GM18505 (cell line): ENCODE measurements around the gene ZNF692.

Experiments
- ATAC-seq: cut with Tn5 transposase; IDR thresholded peaks from one replicate; pipeline ENCODE4 v1.9.1; 2021; ENCODE audit not compliant: unreplicated experiment
- POLR2A ChIP-seq: IDR thresholded peaks from 4 replicates; pipeline ENCODE4 v1.6.1; 2011; ENCODE audit warnings: borderline replicate concordance; ENCODE audit not compliant: insufficient read depth, insufficient read length; ENCODE audit errors: extremely low read depth

Gene ZNF692, protein sequence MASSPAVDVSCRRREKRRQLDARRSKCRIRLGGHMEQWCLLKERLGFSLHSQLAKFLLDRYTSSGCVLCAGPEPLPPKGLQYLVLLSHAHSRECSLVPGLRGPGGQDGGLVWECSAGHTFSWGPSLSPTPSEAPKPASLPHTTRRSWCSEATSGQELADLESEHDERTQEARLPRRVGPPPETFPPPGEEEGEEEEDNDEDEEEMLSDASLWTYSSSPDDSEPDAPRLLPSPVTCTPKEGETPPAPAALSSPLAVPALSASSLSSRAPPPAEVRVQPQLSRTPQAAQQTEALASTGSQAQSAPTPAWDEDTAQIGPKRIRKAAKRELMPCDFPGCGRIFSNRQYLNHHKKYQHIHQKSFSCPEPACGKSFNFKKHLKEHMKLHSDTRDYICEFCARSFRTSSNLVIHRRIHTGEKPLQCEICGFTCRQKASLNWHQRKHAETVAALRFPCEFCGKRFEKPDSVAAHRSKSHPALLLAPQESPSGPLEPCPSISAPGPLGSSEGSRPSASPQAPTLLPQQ

DNA sequence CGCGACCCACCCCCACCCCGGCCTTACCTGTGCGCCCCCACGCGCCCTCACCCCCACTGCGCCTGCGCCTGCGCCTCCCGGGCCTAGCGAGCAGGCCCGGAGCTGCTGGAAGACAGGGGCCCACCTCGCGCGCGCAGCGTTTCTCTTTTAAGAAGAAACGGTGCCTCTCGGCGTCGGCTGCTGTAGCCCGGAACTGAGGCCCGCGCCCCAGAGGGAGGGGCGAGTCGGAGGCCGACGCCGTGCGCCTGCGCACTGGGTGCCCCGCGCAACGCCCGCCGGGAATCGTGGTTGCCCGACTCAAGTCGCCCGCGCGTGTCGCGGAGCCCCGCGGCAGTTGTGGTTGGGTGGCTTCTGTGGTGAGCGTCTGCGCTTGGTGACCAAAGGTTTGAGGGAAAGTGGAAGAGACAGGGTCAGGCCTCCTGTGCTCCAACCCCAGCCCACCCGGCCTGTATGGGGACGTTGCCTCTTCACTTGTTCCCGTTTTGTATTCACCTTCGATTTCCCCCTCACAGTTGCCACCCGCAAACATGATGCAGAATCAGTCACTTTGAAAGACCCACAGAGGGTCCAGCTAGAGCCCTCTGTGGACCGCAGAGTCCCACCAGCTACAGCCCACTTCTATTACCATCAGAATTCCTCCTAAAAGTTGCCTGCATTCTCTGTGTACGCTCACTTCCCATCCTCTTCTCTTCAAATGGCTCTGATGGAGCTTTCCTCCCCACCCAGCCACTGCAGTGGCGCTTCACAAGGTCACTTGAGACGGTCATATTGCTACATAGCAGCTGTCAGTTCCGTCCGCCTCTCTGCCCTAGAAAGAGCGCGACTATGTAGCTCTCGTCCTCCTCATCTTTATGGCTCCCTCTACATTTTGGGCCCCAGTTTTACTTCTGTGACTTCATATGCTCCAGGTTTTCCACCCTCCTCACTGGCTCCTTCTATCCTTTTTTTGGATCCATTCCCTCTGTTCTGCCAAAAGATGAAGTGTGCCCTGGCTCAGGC lies at the start of gene ZNF692:
Gene ZNF692, minus strand, starts transcription at position 195 of the 999 bp plus-strand sequence. CDS start 776 bp downstream, outside the sequence.
- TF ChIP-seq POLR2A = peak; percentile 95
- ATAC-seq = peak; percentile 78

DNA sequence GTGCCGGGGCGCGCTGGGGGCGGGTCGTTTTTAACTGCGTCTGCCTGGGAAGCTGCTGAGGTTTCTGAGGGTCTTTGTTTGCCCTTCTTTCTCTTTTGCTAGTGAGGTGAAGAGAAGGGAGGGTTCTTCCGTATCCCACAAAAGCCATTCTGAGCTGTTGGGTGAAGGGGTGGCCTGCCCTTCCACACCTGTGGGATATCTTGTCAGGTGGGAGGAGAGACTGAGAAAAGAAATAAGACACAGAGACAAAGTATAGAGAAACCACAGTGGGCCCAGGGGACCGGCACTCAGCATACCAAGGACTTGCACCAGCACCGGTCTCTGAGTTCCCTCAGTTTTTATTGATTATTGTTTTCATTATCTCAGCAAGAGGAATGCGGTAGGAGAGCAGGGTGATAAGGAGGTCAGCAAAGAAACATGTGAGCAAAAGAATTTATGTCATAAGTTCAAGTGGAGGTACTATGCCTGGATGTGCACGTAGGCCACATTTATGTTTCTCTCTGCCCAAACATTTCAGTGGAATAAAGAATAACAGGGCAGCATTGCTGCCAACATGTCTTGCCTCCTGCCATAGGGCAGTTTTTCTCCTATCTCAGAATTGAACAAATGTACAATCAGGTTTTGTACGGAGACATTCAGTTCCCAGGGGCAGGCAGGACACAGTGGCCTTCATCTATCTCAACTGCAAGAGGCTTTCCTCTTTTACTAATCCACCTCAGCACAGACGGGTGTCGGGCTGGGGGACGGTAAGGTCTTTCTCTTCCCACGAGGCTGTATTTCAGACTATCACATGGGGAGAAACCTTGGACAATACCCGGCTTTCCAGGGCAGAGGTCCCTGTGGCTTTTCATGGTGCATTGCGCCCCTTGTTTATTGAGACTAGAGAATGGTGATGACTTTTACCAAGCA lies 48.1 kb upstream of the ZNF692 start:
- no peak for TF ChIP-seq POLR2A
- peak; percentile 7 for ATAC-seq

DNA sequence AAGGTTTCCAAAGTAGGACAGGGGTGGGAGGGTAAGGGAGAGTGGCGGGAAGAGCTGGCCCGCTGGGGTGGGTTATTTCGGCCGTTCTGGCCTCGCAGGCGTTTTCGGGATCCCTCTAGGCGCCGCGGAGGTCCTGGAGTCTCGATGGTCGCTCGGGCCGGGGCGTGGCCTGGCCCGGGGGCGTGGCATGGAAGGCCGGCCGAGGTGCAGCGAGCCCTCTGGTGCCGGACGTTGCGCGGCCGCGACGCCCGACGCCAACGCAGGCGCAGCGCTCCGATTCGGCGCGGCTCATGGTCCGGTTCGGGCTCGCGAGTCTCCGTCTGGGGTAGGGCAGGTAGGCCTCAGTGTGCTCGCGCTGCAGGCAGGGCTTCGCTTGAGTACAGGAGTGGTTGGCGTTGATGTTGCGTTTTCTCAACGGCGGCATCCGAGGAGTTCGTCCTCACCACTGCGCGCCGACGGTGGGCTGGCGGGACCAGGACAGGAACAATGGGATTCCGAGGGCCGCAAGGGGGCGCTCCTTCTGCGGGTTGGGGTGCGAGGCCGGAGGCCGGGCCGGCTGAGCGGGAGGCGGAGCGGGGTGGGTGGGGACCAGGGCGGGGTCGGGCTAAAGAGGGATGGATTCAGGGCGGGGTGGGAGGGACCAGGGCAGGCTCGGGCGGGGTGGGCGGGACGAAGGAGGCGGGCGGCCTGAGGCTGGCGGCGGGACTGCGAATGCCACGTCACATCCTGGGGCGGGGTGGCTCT lies 47.3 kb upstream of the ZNF692 start, which contains the start of gene PGBD2:
Gene PGBD2, plus strand, starts transcription at position 227 of the 744 bp plus-strand sequence. CDS start 7,628 bp downstream, outside the sequence.
- peak; percentile 91 for TF ChIP-seq POLR2A
- peak; percentile 95 for ATAC-seq

DNA sequence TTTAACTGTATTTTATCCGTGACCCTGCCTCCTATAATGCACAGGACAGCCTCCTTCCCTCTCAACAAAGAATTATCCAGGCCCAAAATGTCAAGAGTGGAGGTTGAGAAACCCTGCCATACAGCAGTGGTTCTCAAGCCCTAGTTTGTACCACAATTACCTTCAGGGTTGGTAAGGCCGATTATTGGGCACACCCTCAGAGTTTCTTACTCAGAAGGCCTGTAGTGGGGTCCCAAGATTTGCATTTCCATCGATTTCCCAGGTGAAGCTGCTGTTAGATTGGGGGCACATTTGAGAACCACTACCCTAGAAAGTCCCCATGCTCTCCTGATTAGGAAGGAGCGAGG lies 46.8 kb upstream of the ZNF692 start:
- no peak for ATAC-seq
- TF ChIP-seq POLR2A = no peak

DNA sequence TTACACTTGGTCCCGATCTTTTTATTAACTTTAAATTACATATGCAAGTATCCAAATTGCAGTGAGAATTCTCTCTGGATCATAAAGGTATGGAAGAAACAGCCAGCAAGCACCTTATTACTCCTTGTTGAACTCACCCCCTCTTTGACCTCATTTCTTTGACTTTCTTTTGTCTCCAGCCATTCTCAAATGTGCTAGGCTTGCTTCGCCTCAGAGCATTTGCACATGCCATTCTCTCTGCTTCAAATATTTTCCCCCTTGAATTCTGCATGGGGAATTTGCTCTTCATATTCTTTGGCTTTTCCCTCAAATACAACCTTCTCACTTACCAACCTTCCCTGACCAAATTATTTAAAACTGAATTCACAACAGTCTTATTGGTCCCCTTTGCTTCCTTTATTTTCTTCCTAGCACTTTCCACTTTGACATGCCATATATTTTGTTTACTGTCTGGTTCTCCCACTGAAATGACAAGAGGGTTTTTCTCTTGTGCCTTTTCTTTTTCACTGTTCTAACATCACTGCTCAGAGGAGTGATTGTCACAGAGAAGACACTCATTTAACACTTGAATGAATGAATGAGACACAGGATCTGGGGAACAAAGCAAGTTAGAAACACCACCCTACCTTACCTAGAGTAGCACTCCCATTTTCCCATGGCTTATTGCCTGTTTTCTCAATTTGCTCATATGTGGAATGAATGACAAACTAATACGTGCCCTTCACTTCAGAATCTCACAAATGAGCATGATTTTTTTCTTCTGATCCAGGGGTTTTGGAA lies 45.7 kb upstream of the ZNF692 start:
- no peak for TF ChIP-seq POLR2A

DNA sequence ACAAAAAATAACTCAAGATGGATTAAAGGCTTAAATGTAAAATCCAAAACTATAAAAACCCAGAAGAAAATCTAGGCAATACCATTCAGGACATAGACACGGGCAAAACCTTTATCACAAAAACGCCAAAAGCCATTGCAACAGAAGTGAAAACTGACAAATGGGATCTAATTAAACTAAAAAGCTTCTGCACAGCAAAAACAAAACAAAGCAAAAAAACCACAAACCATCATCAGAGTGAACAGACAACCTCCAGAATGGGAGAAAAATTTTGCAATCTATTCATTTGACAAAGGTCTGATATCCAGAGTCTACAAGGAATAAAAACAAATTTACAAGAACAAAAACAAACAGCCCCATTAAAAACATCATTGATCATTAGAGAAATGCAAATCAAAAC lies 42.7 kb upstream of the ZNF692 start:
- ATAC-seq = no peak
- no peak for TF ChIP-seq POLR2A

More for the DNA sequence above, 45.7 kb upstream of the ZNF692 start:
- ATAC-seq = no peak

DNA sequence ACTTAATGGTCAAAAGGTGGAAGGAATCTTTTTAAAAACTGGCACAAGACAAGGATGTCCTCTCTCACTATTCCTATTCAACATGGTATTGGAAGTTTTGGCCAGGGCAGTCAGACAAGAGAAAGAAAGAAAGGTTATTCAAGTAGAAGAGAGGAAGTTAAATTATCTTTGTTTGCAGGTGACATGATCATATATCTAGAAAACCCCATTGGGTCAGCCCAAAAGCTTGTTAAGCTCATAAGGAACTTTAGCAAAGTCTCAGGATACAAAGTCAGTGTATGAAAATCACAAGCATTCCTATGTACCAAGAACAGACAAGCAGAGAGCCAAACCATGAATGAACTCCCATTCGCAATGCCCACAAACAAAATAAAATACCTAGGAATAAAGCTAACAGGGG lies 41.8 kb upstream of the ZNF692 start:
- ATAC-seq = no peak
- no peak for TF ChIP-seq POLR2A

DNA sequence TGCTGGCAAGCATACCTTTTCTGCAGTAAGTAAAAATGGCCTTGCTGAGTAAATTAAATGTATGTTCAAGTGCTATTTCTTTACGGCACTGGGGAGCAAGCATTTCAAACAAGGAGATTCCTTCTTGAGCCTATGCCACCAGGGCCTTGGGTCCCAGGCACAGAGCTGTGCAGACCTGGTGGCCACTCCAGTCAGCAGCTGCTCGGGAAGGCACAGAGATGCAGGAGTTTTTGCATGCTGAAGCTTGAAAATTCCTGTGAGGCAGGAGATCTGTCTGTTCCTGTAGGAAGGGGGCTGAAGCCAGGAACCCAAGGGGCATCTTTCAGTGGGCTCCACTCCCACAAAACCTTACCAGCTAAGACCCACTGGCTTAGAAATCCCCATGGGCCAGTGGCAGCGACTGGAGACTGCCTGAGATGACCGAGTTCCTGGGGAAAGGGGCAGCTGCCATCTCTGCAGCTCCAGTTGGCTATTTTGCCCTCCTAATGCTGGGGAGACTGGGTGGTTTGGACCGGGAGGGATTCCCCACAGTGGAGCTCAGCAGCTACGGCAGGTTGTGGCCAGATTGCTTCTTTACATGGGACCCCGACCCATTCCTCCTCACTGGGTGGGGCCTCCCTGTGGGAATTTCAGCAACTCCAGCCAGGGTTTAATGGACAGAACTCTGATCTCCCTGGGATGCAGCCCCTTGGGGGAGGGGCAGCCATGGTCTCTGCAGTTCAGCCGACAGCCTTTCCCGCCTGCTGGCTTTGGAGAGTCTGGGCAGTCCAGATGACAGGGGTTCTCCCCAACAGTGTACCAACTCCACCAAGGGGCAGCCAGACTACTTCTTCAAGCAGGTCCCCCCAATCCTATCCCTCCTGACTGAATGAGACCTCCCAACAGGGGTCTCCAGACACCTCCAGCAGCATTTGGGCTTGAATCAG lies 38.8 kb upstream of the ZNF692 start:
- TF ChIP-seq POLR2A = no peak
- ATAC-seq = no peak

DNA sequence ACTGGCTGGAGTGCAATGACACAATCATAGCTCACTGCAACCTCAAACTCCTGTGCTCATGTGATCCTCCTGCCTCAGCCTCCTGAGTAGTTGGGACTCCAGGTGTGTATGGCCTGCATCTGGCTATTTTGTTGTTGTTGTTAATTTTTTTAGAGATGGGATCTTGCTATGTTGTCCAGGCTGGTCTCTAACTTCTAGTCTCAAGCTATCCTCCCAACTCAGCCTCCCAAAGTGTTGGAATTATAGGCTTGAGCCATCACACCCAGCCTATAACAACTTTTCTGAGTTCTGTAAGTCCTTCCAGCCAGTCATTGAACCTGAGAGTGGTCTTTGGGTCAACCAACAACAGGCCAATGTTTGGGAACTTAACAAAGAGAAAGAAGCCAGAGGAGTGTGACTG lies 36.0 kb upstream of the ZNF692 start:
- no peak for ATAC-seq

DNA sequence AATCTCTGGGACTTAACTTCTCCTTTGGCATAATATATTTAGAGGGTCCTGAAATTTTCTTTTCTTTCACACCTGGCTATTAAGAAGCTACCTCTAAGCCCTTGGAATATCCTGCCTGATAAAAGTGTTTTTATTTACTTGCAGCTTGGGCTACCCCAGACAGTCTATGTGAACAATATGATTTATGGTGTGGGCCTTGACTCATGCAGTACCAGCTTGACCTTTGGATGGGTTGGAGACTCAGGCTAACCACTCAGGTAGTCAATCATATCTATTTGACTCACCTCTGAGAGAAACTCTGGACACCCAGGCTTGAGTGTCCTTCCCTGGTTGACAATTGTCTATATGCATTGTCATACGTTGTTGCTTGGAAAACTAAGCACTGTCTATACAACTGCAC lies 33.7 kb upstream of the ZNF692 start:
- no peak for TF ChIP-seq POLR2A
- ATAC-seq = no peak

More for the DNA sequence above, 36.0 kb upstream of the ZNF692 start:
- TF ChIP-seq POLR2A = no peak
